ENCODE results near the gene VAV3. TPM values are rescaled to one million over a fixed set of nuclear protein-coding genes. Genes with fewer than 3 reads are reported as not detected.
A peak's percentile ranks its signal among the peaks of the same experiment; 100 is the strongest.

Gene VAV3
- polyA plus RNA-seq, 10 donors, result 2.5 to 8.9 (median 5.3) TPM

DNA sequence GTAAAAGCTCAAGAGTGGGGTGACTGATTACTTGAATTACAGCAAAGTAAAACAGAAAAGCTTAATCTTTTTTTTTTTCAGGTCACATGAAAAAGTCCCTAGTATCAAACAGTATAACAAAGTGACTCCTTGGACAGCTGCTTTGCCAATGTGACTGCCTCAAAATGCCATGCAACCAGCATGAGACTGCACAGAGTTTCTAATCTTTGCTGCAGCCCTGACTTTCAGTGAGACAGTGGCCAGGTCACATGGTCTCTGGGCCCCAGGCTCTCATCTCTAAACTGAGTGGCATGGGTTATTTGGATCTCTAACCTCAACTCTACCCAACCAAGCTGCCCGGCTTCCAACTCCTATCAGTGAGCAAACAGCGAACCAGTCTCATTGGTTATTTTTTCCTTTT lies 169.0 kb downstream of the VAV3 start:
- DNase-seq, result no peak

DNA sequence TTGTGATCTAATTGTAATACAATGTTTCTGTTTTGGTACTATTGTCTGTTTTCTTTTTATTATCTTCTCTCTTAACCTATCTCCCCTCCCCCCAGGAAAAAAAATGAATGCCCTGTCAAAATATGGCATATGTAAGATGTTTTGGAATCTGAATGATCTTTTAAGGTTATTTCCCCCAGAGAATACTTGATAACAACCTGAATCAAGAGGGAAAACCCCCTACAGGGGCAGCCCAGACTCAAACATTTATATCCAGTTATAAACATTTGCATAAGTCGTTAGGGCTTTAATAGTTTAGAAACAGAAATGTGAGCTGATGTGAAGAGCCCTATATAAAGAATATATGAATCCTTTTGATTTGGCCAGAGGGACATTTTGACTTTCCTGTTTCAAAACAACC lies 169.5 kb downstream of the VAV3 start:
- DNase-seq, result no peak

DNA sequence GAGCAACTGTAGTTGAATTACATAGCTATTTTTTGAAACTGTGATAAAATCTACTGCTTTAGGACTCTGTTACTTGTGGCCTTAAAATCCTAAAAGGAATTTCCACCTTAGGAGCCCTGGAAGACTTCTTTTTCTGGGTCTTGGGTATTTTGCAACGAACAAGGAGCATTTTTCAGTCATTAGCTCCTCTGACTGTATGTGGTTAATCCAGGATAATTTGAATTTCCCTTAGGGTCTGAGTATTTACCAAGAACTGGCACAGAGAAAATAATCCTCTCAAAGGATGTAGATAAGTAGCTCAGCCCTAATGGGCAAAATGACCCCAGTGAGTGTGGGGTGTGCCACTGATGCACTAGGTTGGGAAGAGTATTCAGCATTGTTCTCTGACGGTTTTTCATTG lies 170.4 kb downstream of the VAV3 start:
- DNase-seq, result no peak

DNA sequence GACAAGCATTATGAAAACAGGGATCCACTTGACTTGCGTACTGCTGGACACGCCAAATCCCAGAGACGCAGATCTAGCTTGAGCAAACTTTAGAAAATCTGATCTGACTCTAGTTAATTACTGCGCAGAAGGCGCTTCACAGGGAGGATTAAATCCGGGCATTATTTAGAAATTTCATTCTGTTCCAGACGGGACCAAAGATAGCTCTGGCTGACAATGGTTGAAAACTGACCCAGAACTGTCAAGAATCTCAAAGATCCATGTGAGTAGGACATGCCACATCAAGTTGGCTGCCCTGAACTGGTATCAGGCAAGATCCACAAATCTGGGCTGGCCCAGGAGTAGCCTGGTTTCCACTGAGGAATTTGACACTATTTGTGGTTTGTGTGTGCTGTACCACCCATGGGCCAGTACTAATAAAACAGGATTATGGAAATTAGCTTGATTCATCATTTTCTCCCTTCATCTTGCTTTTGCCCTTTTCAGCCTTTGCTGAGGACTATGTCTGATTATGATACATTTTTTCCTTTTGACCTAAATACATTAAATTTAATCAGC lies 171.0 kb downstream of the VAV3 start:
- DNase-seq, result no peak

DNA sequence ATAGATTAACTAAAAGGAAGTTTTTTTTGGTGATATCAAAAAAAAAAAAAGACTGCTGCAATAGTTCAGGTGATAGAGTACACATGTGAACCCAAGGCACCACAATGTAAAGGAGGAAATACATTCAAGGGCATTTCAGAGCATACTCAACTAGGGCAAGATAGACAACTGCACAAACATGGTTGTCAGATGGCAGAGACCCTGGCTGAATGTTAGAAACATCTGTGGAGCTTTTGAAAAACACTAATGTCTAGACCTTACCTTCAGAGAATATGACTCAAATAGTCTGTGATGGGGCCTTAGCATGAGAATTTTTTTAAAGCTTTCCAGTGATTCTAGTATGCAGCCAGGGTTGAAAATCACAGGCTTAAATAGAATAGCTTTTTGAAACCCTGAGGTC lies 173.6 kb downstream of the VAV3 start:
- no peak for DNase-seq

DNA sequence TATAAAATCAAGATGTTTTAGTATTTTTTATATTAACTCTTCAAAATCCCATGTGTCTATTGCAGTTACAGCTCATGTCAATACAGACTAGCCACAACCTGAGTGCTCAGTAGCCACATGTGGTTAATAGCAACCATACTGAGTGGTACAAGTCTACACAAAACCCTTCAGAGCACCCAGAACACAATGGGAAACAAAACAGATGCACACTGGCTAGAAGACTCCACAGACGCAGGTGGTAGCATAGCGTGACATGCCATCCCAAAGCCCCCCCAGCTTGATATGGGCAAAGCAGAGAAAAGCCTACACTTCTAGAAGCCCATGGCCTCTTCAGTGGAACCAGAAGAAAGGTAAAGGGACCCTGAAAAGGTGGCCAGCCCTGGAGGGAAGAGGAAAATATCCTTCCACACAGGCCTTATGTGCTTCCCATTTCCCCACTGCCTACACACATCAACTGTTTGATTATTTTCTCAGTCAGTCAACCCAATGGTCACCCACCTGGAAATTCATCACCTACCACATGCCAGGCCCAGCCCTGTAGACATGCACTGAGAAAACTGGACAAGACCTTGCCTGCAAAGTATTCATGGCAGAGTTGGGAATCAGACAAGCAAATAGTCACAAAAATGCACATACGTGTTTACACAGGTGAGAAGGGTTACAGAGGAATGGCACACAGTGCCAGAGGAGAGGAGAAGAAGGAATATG lies 175.0 kb downstream of the VAV3 start:
- DNase-seq, result no peak

DNA sequence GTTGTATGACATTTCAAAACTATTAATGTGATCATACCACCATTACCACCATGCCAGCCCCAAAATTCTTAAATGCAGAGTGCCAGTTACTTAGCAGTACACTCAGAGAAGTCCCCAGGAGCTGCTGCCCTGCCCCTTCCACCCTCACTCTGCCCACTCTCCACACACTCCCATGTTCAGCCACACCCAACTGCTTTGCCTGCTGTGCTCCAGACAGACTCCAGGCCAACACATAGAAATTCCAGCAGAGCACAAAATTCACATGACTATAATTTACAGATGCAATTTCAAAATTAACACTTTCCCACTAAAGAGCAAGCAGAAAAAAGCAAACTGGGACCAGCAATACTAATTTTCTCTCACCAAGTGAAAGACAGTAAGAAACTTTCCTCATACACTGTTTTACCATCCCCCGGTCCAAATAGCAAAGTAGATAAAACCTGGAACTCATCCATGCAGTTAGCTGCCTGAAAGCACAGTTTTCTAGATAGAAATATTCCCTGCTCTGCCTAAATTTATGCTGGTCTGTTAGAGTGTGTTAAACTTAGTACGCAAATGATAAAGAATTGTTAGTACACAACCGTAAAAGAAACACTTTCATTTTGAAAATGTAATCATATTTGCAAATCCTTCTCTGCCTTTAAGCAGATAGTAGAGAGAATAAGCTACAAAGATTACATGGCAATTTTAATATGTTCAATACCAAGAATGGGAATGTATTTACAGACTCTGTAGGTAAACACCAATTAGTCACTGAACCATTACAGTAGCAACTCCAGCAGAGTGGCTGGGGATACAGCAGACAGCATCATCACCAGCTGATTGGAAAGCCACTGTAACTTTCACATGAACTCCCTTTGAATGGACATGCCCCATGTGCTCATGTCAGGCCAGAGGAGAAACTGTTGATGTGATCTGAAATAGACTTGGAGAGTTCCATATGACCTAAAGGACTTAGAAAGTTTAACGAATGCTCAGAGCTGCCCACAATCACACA lies 176.5 kb downstream of the VAV3 start:
- DNase-seq, result peak in 1 of 3 donors; percentile 1

DNA sequence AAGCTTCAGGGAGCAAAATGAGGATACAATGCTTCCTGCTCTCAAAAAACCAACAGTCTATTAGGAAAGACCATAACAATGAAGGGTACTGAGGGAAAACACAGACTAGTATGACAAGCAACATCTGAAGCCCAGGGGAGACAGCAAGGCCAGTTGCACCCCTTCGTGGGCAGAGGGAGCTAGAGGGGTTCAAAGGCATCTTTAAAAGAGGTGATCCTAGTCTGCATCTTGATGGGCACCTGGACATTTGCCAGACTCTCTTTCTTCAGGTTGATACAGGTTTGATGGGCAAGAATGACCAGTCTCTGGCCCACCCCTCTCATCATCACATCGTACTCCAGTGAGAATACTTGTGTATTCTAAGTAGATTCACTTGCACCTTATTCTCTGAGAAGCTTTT lies 177.7 kb downstream of the VAV3 start:
- DNase-seq, result no peak

DNA sequence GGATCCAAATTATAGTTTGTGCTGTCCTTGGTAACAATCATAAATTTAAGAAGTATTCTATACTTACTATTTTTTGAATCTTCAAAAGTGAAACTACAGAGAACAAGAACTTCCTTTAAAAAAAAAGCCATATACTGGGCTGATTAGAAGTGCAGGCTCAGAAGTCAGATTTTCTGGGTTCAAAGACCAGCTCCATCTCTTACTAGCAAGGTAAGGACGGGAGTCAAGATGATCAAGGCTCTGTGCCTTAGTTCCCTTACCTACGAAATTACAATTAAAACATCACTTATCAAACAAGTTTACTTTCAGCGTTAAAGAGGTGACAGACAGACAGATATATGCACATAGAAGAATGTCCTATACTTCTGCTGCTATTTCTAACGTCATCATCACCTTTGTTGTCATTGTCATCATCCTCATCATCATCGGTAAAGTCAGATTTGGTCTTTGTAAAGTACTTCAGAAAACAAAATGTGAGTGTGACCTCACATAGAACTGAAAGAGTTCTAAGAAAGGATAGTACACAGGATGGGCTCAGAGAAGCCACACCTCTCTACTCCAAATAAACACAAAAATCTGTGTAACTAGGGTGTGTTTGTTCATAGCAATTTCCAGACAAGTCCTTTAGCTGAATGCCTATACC lies 178.7 kb downstream of the VAV3 start:
- no peak for DNase-seq

DNA sequence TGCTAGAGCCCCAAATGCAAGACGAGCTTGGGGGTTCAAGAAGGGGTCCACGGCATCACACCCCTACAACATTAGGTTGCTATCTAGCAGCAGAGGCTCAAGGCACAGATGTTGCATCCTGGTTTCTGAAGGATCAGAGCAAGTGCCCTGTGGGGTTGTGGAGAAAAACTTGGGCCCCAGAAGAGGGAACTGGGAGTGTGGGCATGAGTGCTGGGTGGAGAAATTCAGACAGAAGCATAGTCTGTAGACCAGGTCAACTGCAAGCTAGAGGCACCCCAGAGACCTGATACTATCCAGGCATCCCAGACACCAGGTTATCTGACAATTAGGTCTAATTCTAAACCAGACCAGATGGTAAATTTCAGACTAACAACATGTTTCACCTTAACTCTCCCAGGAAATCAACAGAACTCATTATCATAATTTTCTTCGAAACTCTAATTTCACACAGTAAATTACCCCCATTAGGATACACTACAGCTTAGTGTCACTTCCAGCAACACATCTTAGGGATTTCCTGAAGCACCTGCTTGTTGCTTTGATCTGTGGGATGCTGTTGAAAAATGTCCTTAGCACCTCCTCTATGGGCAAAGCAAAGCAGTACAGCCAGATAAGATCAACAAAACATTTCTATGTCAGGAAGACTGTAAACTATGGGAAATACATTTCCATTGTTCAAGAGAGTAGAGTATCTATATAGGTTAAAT lies 179.3 kb downstream of the VAV3 start:
- DNase-seq, result no peak

DNA sequence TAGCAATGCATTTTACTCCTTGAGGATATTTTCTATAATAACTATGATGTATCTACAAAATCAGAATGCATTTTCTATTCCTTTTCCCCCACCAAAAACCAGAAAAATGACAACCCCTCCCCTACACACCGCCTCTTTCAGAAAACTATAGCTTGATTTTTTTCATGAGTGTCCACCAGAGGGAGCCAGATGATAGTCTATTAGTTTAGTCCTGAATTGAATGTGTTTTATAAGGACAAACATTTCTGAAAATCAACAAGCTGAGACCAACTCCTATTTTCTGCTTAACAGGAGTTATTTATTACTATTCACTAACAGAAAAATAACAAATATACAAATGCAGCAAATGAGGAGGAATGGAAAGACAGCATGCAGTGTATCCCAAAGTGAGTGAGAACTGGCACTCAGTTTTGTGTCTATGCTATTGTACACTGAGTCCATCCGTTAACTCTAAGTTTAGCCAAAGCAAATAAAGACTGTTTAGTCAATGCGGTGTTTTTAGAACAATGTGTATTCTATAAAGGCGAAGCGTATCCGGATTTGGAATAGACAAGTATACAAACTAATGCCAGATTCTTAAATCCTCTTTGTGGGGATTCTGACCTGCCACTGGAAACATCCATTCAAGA lies 182.6 kb downstream of the VAV3 start:
- peak; percentile 51 to 79 (median 63) for DNase-seq

DNA sequence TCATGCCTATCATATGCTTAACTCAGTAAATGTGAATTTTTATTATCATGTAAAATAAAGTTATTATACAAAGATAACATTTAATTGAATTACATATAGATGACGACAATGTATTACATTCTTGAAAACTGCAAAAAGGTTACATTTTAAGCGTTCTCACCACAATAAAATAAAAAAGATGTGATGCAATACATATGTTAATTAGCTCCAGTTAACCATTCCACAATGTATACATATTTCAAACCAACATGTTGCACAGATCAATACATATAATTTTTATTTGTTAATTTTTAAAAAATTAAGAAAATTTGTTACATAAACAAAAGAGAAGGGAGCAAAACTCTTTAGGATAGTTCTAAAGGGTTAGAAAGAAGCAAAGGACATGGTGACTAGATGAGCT lies 183.7 kb downstream of the VAV3 start:
- no peak for DNase-seq

DNA sequence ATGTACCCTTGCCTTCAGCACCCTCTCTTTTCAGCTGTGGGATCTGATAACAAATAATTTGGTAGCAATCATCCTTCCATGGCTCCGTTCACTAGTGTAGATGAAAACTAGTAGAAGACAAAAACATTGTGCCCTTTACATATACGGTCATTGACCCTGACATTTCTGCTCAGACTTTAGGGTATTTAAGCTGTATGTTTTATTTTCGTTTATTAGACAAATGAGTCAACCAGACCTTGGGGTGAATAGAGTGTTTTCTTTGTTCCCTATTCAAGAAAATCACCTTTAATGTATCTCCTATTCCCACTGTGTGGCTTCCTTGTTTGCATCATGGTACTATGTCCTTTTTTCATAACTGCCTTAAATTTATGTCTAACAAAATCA lies 187.3 kb downstream of the VAV3 start:
- DNase-seq, result no peak

DNA sequence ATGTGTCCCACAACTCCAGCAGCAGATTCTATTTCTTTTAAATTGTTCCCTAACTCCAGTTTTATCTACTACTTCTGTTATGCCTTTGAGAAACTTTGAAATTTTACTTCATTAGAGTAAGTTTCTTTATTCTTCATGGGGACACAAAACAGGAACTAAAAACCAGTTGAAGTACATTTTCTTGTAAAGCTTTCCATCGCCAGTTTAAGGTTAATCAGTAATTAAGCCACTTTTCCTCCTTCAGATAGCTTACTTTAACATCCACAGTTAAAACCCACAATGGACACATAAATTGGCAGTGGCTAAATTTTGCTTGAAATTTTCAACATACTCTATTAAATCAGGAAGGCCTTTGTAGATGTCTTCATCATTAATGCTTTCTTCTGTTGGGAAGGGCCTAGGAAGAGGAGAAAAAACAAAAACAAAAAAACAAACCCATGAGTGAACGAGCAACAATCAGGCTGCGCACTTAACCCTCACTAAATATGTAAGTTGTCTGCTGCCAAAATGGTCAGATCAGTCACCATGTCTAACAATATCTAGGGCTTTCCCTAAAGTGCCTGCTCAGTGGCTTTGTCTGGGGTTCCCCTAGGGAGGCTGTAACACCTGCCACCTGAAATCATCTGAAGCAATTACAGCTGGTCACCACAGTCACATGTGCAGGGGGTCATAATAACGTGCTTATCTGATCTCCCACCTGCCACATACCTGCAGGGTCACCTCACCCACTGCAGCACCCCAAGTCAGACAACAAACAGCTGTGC lies 187.9 kb downstream of the VAV3 start:
- DNase-seq, result no peak

DNA sequence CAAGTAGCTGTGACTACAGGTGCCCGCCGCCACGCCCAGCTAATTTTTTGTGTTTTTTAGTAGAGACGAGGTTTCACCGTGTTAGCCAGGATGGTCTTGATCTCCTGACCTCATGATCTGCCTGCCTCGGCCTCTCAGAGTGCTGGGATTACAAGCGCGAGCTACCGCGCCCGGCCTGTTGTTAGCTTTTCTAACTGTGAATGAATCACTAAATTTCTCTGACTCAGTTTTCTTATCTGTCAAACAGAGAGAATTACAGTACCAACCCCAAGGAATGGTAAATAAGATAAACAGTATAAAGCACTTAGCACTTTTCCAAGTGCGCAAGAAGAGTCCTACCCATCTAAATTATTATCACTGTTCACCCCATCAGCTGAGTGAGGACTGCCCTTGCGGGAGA lies 193.6 kb downstream of the VAV3 start:
- DNase-seq, result no peak

DNA sequence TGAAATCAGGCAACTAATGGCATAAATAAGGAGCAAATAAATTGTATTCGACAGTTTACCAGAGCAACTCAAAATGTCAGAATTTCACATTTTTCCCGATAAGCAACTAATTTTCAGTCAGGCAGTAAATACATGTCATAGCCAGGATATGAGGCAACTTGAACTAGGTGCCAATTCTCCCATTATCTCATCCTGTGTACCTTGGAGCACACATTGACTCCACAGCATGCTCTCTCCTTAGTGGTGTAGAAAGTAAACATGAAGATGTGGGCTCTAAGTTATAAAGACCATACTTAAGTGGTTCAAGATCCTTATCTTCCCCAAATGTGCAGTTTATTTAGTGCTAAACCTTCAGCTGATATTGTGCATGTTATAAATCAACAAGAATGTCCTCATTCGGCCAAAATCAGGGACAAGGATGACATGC lies 197.8 kb downstream of the VAV3 start:
- no peak for DNase-seq

DNA sequence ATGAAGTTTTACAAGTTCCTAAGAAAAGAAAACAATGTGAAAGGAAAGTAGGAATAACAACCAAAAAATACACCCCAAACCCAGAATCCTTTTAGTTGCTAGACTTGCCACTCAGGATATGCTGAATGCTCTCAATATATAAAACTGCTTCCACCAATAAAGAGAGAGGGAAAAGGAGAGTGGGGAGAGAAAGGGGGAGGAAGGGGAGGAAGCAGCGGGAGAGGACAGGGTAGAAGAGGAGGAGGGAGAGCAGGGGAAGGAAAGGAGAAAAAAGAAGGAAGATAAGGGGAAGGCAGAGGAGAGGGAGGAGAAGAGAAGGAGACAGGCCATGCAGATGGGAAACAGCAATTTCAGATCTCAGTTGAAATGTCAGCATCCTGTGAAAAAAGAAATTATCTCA lies 198.4 kb downstream of the VAV3 start:
- no peak for DNase-seq

DNA sequence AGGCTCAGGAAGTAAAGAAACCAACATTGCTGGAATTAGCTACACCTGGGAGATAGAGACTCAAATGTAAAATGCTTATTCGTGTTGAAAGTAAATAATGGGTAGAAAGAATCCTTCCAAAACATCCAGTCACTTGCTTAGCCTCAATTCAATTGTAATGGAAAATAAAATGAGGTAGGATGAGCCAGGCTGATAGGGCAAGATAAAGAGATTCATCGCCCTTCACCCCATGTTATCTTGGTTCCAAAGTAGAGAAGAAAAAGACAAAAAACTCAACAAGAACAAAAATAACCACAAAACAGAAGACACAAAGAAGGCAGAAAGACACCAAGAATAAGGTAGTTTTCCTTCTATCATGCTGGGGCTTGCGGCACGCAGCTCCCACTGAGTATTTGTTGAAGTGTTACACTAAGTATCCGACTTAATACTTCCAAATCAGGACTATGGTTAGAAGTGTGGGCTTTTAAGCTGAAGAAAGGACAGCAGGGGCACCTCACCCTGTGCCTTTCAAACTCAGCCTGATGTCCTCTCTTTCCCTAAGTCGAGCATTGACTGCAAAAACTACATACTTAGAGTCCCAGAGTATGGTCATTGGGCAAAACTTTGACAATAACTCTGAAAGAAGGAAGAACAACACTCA lies 202.1 kb downstream of the VAV3 start:
- DNase-seq, result no peak

DNA sequence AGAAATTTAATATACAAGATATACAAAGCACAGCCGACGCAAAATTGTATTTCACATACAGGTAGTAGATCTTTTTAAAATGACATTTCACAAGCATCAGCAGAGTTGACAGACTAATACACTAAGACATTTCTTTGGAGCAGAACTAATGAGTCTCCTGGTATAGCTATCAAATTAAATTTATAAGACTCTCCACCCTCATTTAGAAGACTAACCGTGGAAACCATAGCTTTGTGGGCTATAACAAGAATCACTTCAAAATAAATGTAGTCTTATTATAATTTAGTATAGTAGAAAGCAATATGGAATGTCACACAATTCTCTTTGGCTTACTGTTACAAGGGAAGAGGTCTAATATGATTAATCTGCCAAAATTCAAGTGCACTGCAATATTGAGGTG lies 204.9 kb downstream of the VAV3 start:
- DNase-seq, result no peak

Data from muscle of back (tissue), 11 donors.